Fibroblast of lung (primary cell): ENCODE data around the gene CAP1. TPM values are rescaled to one million over a fixed set of nuclear protein-coding genes. Genes with fewer than 3 reads are reported as not detected.
A peak's percentile ranks its signal among the peaks of the same experiment; 100 is the strongest.
"Not testable (repeated sequence)": the region's sequence is repeated elsewhere in the genome, so short reads cannot be mapped to it uniquely, and the experiment has no call there.

ENCODE experiments used
- DNase-seq, 2 donors: peaks; one replicate each; pipeline versions ENCODE4 v3.0.0 to v3.0.0-alpha.2; 2010; ENCODE audit warnings: low read depth in 2 of 2
- H2AFZ ChIP-seq: 2 replicates; pipeline ENCODE4 v1.5.1; 2012; ENCODE audit warnings: low read length, control low read depth, inconsistent platforms
- H3K27ac ChIP-seq: 2 replicates; pipeline ENCODE4 v1.5.1; 2011; ENCODE audit warnings: low read length, control low read depth; ENCODE audit not compliant: insufficient read depth
- H3K27me3 ChIP-seq: 2 replicates; pipeline ENCODE4 v1.5.1; 2011; ENCODE audit warnings: mild to moderate bottlenecking, low read length; ENCODE audit not compliant: control insufficient read depth, insufficient read depth
- H3K36me3 ChIP-seq: 2 replicates; pipeline ENCODE4 v1.5.1; 2011; ENCODE audit warnings: low read length; ENCODE audit not compliant: control insufficient read depth, insufficient read depth
- H3K4me1 ChIP-seq: 2 replicates; pipeline ENCODE4 v1.5.1; 2011; ENCODE audit warnings: low read length; ENCODE audit not compliant: control insufficient read depth, insufficient read depth; ENCODE audit errors: extremely low read depth
- H3K4me2 ChIP-seq: 2 replicates; pipeline ENCODE4 v1.5.1; 2011; ENCODE audit warnings: low read length, control low read depth; ENCODE audit not compliant: insufficient read depth; ENCODE audit errors: extremely low read depth
- H3K4me3 ChIP-seq, 4 experiments: fragments of 200-600 bp in 1 of 4; sonication (generic) in 1 of 4; replicated peaks in 1 of 4; 2 replicates each; pipeline ENCODE4 v1.5.1; 2011 to 2016; ENCODE audit warnings: low read length in 4 of 4, low read depth in 3 of 4, mild to moderate bottlenecking in 3 of 4, control low read depth in 2 of 4, inconsistent platforms in 1 of 4, mixed read lengths in 1 of 4; ENCODE audit not compliant: insufficient read depth in 1 of 4; ENCODE audit errors: control extremely low read depth in 1 of 4
- H3K79me2 ChIP-seq: 2 replicates; pipeline ENCODE4 v1.5.1; 2012; ENCODE audit warnings: mild to moderate bottlenecking, low read length, inconsistent platforms; ENCODE audit not compliant: control insufficient read depth, insufficient read depth
- H3K9ac ChIP-seq: 2 replicates; pipeline ENCODE4 v1.5.1; 2011; ENCODE audit warnings: mild to moderate bottlenecking, low read length, control low read depth; ENCODE audit not compliant: insufficient read depth
- H3K9me3 ChIP-seq: 2 replicates; pipeline ENCODE4 v1.5.1; 2012; ENCODE audit warnings: low read depth, low read length; ENCODE audit not compliant: control insufficient read depth, insufficient read depth
- H4K20me1 ChIP-seq: 2 replicates; pipeline ENCODE4 v1.5.1; 2011; ENCODE audit warnings: low read length; ENCODE audit not compliant: control insufficient read depth, insufficient read depth; ENCODE audit errors: extremely low read depth
- CTCF ChIP-seq, 2 donors: IDR thresholded peaks in 1 of 2; conservative IDR thresholded peaks in 1 of 2; 1 replicate in 1 of 2; 2 replicates in 1 of 2; pipeline ENCODE4 v1.5.1; 2011 to 2012; ENCODE audit warnings: low read length in 2 of 2, control low read depth in 1 of 2, inconsistent platforms in 1 of 2, low read depth in 1 of 2, mild to moderate bottlenecking in 1 of 2
- EZH2 ChIP-seq: IDR thresholded peaks from 2 replicates; pipeline ENCODE4 v1.5.1; 2012; ENCODE audit warnings: low read length, control low read depth, mild to moderate bottlenecking; ENCODE audit errors: missing control alignments
- polyA plus RNA-seq, 2 donors: library from polyadenylated mRNA; depleted of rRNA in 1 of 2; stranded (reverse) in 1 of 2; unstranded in 1 of 2; fragments of >200 nt; gene quantifications; 2 replicates each; pipeline ENCODE4 v1.2.1, GENCODE V29; 2011 to 2012; ENCODE audit warnings: missing spikeins in 1 of 2
- total RNA-seq: library from RNA; depleted of rRNA; stranded (reverse); fragments of >200 nt; gene quantifications from 2 replicates; pipeline ENCODE4 v1.2.1, GENCODE V29; 2014

Gene CAP1
- total and polyA plus RNA-seq, 2 donors (not counting 1 experiment from before 2014, with no cell fraction given): 352 to 836 TPM

GRCh38 chr1:40036574-40036973 lies 4.0 kb upstream of the CAP1 start:
- Histone ChIP-seq H4K20me1 (no peaks in the 10 kb centered on the region), H2AFZ (no peak overlapping the region), H3K79me2 (peaks cover 10% of the 10 kb centered on the region), H3K27me3 (no peaks in the 10 kb centered on the region), H3K36me3 (no peaks in the 10 kb centered on the region), H3K9me3 (no peaks in the 10 kb centered on the region), H3K4me3 (peak overlapping the region in 1 of 4 experiments; percentile 5), H3K4me1 (peaks cover 20% of the 10 kb centered on the region), H3K9ac (no peak overlapping the region), H3K27ac (no peak overlapping the region), H3K4me2 (peak overlapping the region; percentile 52)
- TF ChIP-seq CTCF (conservative IDR thresholded peaks at IDR 0.05 in 1 of 2, IDR thresholded peaks at IDR 0.05 in 1 of 2; ENCODE audit: low read depth in 1 of 2, low read length in 2 of 2) (no peak), EZH2 (no peak)
- DNase-seq: peak; percentile 84 to 93

GRCh38 chr1:40037254-40037653 lies 3.3 kb upstream of the CAP1 start:
- not testable (repeated sequence) for H3K27ac ChIP-seq, H3K27me3 ChIP-seq, DNase-seq, H4K20me1 ChIP-seq, H2AFZ ChIP-seq, H3K9ac ChIP-seq, H3K9me3 ChIP-seq, H3K36me3 ChIP-seq, H3K4me3 ChIP-seq
- H3K4me1 ChIP-seq: peaks cover 23% of the 10 kb centered on the region
- H3K4me2 ChIP-seq: peak overlapping the region; percentile 32
- H3K79me2 ChIP-seq: peaks cover 17% of the 10 kb centered on the region

- Histone ChIP-seq H3K27ac (peak overlapping the region; percentile 98), H3K4me2 (peak overlapping the region; percentile 98), H3K9ac (no peak overlapping the region), H3K4me1 (peaks cover 27% of the 10 kb centered on the region), H3K4me3 (no peak overlapping the region), H4K20me1 (no peaks in the 10 kb centered on the region), H3K27me3 (no peaks in the 10 kb centered on the region), H3K79me2 (peaks cover 32% of the 10 kb centered on the region), H2AFZ (no peak overlapping the region), H3K36me3 (no peaks in the 10 kb centered on the region), H3K9me3 (no peaks in the 10 kb centered on the region)
- no peak for DNase-seq
- no peak for TF ChIP-seq EZH2
- no peak for TF ChIP-seq CTCF (conservative IDR thresholded peaks at IDR 0.05 in 1 of 2, IDR thresholded peaks at IDR 0.05 in 1 of 2; ENCODE audit: low read depth in 1 of 2, low read length in 2 of 2)
Observed at GRCh38 chr1:40038697-40039096, 1.8 kb upstream of the CAP1 start.
